ENCODE results near the gene PTGER4.

DNA sequence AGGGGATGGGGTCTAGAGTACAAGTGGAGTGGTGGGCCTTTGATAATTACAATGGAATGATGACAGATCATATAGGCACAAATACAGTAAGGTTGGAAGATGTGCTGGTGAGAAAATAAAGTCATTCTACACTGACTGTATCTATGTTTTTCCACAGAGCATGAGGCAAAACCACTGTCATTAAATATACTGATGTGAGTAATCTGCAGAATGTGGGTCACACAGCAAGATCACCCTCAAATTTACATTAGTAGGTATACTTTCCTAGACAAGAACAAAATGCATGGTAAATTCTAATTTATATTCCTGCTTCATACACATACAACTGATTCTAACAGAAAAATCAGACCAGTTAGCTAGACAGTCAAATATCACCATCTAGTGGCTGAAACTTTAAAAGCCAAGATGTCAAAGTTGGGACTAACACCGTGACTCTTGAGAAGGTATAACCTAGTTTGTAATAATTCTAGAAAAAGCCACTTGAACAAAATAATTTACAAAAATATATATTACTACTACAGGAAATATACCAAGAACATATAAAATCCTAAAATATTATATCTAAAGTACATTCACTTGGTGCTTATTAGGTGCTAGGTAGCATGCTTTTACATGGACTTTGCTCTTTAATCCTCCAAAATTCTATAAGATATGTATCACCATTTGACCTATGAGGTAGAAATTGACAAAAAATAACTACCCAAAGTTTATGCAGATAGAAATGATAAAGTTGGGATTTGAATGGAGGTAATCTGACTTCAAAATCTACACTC is 56.6 kb downstream of the PTGER4 start:
- TF ChIP-seq CTCF (optimal IDR thresholded peaks at IDR 0.05 in 1 of 3, IDR thresholded peaks at IDR 0.05 in 1 of 3, conservative IDR thresholded peaks at IDR 0.05 in 1 of 3; ENCODE audit: extremely low read depth in 1 of 3, insufficient read depth in 2 of 3, low read length in 3 of 3) (peak in 2 of 3 experiments; percentile 54 to 58), EZH2 (IDR thresholded peaks at IDR 0.05; ENCODE audit: low read length) (no peak)
